ENCODE results near the gene CTNNA2.

The CTNNA2 gene

DNA sequence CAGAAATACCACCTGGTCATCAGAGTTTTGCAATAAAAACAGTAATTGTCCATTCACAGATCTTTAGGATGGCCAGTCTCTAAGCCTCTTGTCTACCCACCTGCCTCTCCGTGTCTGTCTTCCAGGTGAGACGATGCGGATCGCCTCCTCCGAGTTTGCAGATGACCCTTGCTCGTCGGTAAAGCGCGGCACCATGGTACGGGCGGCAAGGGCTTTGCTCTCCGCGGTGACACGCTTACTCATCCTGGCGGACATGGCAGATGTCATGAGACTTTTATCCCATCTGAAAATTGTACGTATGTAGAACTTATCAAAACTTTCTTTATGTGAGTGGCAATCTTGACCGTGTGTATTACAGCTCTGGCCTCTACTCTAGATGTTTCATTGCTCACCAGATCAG, 345.0 kb downstream of the CTNNA2 start:
- DNase-seq (ENCODE audit: low read depth) = no peak

GRCh38 chr2:79860228-79861058, 347.6 kb downstream of the CTNNA2 start:
- no peak for DNase-seq (ENCODE audit: low read depth)

- no peak for DNase-seq (ENCODE audit: low read depth)
These were observed 348.2 kb downstream of the CTNNA2 start for GRCh38 chr2:79861059-79861374.

- no peak for DNase-seq (ENCODE audit: low read depth)
These were observed 349.9 kb downstream of the CTNNA2 start for GRCh38 chr2:79862756-79863155.

- DNase-seq (ENCODE audit: low read depth) = no peak
These were observed 359.8 kb downstream of the CTNNA2 start for GRCh38 chr2:79872656-79873055.

GRCh38 chr2:79874015-79874414, 361.2 kb downstream of the CTNNA2 start:
- no peak for DNase-seq (ENCODE audit: low read depth)

GRCh38 chr2:79876430-79876829, 363.6 kb downstream of the CTNNA2 start:
- no peak for DNase-seq (ENCODE audit: low read depth)

GRCh38 chr2:79882548-79882947, 369.7 kb downstream of the CTNNA2 start:
- DNase-seq (ENCODE audit: low read depth) = no peak

DNA sequence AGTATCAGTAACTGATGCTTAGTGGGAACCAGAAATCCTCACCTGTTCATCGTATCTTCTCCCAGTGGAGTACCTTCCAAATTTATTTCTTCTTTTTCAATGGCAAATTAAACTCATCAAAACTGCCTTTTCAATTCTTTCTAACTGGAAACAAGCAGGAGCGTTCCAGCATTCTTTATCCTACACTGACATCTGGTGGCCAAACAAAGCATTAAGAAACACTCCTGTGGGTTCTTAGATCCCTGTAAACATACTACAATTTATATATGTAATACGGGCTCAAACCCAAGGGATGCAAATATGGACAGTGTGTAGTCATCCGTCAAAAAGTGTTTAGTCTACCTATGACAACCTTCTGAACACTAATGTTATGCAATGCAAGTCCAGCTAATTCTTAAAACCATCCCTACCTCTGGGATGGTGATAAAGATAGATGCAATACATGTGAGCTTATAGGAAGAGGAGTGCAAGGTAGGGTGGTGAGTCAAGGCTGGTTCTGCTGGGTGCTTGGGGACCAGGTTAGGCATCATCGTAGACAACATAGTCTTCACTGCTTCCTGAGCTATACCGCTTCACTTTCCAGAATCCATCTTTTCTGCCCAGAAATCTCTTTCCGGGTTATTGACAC, 375.0 kb downstream of the CTNNA2 start:
- DNase-seq (ENCODE audit: low read depth) = peak; percentile 4

- no peak for DNase-seq (ENCODE audit: low read depth)
These were observed 379.3 kb downstream of the CTNNA2 start for GRCh38 chr2:79892123-79892522.

- DNase-seq (ENCODE audit: low read depth) = no peak
These were observed 386.3 kb downstream of the CTNNA2 start for GRCh38 chr2:79899196-79899595.

GRCh38 chr2:79901161-79901560, 388.3 kb downstream of the CTNNA2 start:
- no peak for DNase-seq (ENCODE audit: low read depth)

DNA sequence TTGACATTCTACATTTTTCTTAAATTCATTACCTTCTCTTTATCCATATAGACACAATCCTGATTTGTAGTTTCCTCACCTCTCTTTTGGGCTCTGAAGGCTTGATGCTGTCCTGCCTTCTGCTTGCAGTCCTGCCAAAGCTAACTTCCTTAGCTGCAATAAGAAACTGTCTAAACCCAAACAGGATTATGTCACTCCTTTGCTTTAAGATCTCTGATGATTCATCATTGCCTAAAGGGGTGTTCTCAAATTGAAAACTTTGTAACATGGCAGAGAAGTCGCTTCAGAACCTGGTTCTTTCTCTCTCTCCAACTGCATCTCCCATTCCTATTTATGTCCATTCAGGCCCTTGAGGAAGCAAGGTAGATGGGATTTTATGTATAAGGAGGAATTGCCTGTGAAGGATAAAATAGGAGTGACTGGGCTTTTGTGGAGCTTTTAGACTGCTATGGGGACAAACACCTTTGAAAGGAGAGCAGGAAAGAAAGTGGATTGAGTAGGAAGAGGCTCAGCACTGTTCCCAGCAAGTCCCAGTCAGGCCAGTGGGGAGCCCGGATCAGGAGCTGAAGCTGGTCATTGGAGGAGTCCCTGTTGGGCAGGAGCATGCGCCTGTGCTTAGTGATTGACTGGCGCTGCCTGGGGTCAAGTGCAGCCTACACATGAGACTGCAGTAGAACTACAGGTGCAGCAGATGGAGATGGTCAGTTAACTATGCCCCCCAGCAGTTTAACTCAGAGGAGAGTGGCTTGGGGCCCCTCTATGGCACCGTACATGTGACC, 390.6 kb downstream of the CTNNA2 start:
- no peak for DNase-seq (ENCODE audit: low read depth)

GRCh38 chr2:79906139-79906890, 393.5 kb downstream of the CTNNA2 start:
- DNase-seq (ENCODE audit: low read depth) = no peak

DNA sequence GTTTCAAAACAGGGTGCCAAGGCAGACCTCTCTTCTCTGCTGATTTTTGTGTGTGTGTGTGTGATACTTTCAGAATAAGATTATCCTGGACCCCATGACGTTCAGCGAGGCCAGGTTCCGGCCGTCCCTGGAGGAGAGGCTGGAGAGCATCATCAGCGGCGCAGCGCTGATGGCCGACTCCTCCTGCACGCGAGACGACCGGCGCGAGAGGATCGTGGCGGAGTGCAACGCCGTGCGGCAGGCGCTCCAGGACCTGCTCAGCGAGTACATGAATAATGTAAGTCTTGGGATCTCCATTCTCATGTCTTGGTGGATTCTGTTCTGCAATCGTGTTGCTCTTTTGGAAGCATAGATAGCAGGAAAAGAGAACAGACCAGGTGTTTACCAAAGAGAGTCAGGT, 396.7 kb downstream of the CTNNA2 start:
- no peak for DNase-seq (ENCODE audit: low read depth)

- no peak for DNase-seq (ENCODE audit: low read depth)
These were observed 397.8 kb downstream of the CTNNA2 start for GRCh38 chr2:79910643-79911042.

GRCh38 chr2:79915455-79915854, 402.6 kb downstream of the CTNNA2 start:
- DNase-seq (ENCODE audit: low read depth) = no peak

- no peak for DNase-seq (ENCODE audit: low read depth)
These were observed 403.4 kb downstream of the CTNNA2 start for GRCh38 chr2:79916285-79916684.

DNA sequence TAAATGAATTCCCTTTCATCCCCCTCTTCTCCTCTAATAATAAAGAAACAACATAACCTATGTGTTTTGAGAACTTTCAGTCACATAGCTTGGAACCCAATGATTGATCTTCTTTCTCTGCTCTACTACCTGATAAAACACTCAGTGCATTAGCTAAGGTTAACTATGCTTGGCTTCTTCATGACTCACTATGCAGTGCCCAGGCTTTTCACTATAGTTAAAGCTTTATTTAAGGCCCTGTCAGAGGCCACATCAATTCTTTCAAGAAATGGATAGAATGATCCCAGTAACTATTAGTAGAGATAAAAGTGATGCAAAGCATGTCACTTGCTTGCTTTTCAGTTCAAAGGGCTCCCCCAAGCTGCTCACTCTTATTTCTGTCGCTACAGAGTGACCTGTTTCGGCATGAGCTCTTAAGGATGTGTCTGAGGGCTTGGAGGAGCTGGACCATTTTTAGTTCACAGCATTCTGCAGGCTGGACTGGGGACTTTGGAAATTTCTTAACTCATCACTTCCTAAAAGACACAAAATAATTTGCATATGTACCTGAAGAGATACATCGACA, 407.7 kb downstream of the CTNNA2 start:
- DNase-seq (ENCODE audit: low read depth) = no peak

DNA sequence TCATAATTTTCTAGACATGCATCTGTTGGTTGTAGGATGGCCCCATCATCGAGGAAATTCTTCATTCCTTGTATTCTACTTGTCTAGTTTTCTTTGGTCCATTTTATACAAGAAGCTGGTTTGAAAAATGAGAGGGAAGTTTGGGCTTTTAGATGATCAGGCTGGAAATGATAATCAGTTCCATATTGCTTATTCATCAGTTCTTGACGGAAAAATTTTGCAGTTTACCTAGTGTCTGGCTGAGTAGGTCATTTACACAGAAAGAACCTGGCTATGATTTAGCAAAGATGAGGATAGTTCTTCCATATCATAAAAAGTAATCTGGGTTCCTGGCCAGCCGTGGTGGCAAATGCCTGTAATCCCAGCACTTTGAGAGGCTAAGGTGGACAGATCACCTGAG, 416.8 kb downstream of the CTNNA2 start:
- DNase-seq (ENCODE audit: low read depth) = no peak

DNA sequence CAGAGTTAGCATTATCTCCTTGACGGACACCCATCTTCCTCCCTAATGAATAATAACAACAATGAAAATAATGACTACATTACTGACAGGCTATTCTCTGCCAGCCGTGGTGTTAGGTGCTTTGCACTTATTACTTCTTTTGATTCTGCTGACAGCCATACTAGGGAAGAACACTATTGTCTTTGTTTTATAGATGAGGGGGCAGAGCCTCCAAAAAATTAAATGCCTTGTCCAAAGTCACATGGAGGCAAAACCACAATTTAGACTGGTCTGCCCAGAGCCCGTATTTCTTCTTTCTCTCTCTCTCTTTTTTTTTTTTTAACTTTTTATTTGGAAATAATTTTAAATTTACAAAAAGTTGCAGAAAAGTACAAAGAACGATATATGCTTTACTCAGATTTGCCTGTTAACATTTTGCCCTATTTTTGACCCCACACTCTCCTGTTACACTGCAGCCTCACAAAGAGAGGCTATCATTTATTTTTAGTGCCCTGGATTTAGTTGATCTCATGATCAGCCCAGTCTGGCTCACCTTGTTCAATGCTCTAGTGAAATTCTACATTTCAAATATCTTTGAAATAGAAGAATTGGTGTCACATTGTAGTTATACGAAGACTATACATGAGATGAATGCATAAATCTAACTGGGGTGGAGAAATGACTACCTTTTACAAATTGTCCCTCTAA, 422.3 kb downstream of the CTNNA2 start:
- no peak for DNase-seq (ENCODE audit: low read depth)

All from stimulated activated CD4-positive, alpha-beta T cell treated with anti-CD3 and anti-CD28 coated beads, Interleukin-2, amount 100 ng/mL, for 4 hours (primary cell).